DND-41 (cell line): Measurements from ENCODE around the gene KIT.

Experiments
- EZH2 ChIP-seq: IDR thresholded peaks from 3 replicates; pipeline ENCODE4 v1.6.1; 2012; ENCODE audit warnings: borderline replicate concordance, low read depth, mild to moderate bottlenecking, moderate library complexity, low read length, inconsistent platforms; ENCODE audit not compliant: severe bottlenecking
- TF ChIP-seq, protein P1 (sequence below): IDR thresholded peaks from 2 replicates; pipeline ENCODE4 v1.5.1; 2012; ENCODE audit warnings: borderline replicate concordance, low read length, moderate library complexity, mild to moderate bottlenecking; ENCODE audit not compliant: poor library complexity, severe bottlenecking; ENCODE audit errors: extremely low read depth

DNA sequence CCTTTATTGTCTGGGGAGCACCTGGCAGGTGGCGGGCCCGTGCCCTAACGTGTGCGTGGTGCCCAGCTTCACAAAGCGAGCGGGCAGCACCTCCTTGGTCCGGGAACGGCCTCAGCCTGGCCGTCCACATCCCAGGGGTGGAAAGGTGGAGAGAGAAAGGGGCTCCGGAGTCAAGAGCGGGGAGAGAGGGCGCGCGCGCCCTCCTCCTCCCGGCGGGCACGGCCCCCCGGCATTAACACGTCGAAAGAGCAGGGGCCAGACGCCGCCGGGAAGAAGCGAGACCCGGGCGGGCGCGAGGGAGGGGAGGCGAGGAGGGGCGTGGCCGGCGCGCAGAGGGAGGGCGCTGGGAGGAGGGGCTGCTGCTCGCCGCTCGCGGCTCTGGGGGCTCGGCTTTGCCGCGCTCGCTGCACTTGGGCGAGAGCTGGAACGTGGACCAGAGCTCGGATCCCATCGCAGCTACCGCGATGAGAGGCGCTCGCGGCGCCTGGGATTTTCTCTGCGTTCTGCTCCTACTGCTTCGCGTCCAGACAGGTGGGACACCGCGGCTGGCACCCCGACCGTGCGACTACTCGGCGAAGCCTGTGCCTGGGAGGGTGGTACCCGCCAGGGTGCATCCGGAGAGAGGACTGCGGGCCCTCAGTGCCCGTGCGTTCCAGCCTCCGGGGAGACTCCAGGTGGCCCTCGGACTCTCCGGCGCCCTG lies at the start of gene KIT:
- TF ChIP-seq, protein P1, sequence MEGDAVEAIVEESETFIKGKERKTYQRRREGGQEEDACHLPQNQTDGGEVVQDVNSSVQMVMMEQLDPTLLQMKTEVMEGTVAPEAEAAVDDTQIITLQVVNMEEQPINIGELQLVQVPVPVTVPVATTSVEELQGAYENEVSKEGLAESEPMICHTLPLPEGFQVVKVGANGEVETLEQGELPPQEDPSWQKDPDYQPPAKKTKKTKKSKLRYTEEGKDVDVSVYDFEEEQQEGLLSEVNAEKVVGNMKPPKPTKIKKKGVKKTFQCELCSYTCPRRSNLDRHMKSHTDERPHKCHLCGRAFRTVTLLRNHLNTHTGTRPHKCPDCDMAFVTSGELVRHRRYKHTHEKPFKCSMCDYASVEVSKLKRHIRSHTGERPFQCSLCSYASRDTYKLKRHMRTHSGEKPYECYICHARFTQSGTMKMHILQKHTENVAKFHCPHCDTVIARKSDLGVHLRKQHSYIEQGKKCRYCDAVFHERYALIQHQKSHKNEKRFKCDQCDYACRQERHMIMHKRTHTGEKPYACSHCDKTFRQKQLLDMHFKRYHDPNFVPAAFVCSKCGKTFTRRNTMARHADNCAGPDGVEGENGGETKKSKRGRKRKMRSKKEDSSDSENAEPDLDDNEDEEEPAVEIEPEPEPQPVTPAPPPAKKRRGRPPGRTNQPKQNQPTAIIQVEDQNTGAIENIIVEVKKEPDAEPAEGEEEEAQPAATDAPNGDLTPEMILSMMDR = no peak
- no peak for TF ChIP-seq EZH2
